ENCODE results near the gene KIF20B.
"Not testable (repeated sequence)": the region's sequence is repeated elsewhere in the genome, so short reads cannot be mapped to it uniquely, and the experiment has no call there.

The KIF20B gene

GRCh38 chr10:89773081-89773480 lies 71.7 kb downstream of the KIF20B start:
- DNase-seq (ENCODE audit: low read depth in 2 of 2): no peak

GRCh38 chr10:89776665-89777064 lies 75.3 kb downstream of the KIF20B start:
- DNase-seq (ENCODE audit: low read depth in 2 of 2): no peak

- DNase-seq (ENCODE audit: low read depth in 2 of 2): no peak
Observed at GRCh38 chr10:89782470-89782869, 81.1 kb downstream of the KIF20B start.

GRCh38 chr10:89783406-89783805 lies 82.0 kb downstream of the KIF20B start:
- DNase-seq (ENCODE audit: low read depth in 2 of 2): no peak

GRCh38 chr10:89785095-89785494 lies 83.7 kb downstream of the KIF20B start:
- DNase-seq (ENCODE audit: low read depth in 2 of 2): no peak

DNA sequence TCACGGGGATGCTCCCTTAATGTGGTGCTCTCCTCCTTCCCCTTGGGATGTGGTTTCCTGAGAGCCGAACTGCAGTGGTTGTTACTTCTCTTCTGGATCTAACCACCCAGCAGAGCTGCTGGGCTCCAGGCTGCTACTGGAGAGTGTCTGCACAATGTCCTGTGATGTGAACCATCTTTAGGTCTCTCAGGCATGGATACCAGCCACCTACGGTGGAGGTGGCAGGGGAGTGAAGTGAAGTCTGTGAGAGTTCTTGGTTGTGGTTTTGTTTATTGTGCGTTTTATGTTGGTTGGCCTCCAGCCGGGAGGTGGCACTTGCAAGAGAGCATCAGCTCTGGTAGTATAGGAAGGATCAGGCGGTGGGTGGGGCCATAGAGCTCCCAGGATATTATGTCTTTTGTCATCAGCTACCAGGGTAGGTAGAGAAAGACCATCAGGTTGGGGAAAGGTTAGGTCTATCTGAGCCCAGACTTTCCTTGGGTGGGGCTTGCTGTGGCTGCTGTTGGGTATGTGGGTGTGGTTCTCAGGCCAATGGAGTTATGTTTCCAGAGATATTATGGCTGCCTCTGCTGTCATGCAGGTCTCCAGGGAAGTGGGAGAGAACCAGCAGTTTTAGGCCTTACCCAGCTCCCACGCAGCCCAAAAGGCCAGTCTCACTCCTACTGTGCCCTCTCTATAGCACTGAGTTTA lies 87.9 kb downstream of the KIF20B start:
- no peak for DNase-seq (ENCODE audit: low read depth in 2 of 2)

DNA sequence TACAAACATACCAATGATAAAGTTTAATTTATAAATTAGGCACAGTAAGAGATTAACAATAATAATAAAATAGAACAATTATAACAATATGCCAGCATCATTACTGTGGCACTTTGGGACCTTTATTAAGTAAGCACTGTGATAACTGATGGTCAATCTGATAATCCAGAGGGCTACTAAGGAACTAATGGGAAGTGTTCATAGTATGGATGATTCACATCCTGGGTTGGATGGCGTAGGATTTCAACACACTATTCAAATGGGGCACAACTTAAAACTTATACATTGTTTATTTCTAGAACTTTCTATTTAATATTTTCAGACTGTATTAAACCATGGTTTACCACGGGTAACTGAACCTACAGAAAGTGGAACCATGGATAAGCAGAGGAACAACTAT lies 90.8 kb downstream of the KIF20B start:
- DNase-seq (ENCODE audit: low read depth in 2 of 2): no peak

GRCh38 chr10:89793649-89794254 lies 92.4 kb downstream of the KIF20B start:
- DNase-seq (ENCODE audit: low read depth in 2 of 2): no peak

DNA sequence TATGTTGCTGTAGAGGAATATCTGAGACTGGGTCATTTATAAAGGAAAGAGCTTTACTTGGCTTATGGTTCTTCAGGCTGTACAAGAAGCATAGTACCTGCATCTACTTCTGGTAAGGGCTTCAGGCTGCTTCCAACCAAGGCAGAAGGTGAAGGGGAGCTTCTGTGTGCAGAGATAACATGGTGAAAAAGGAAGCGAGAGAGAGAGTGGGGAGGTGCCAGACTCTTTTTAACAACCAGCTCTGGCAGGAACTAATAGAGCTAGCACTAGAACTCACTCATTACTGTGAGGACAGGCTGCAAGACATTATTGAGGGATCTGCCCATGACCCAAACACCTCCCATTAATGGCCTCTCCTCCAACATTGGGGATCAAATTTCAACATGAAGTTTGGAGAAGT lies 94.5 kb downstream of the KIF20B start:
- DNase-seq (ENCODE audit: low read depth in 2 of 2): no peak

GRCh38 chr10:89798092-89798491 lies 96.7 kb downstream of the KIF20B start:
- no peak for DNase-seq (ENCODE audit: low read depth in 2 of 2)

GRCh38 chr10:89799573-89799972 lies 98.2 kb downstream of the KIF20B start:
- no peak for DNase-seq (ENCODE audit: low read depth in 2 of 2)

DNA sequence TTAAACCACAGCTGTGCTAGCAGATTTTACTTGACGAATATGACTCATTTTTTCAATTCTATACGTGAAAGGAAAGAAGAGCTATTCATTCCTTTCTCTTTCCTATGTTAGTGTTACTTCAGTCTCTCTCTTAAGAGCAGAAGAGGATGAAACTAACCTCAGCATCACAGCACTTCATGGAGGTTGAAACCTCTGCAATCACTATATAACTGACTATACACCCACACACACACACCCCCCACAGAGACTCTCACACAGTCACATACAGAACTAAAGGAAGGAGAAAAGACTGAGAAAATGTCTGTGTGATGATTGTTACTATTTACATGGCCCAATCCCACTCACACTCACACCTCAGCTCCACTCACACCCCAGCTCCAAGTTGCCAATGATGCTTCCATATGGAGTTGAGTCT lies 104.2 kb downstream of the KIF20B start:
- DNase-seq (ENCODE audit: low read depth in 2 of 2): peak; percentile 33 to 68

DNA sequence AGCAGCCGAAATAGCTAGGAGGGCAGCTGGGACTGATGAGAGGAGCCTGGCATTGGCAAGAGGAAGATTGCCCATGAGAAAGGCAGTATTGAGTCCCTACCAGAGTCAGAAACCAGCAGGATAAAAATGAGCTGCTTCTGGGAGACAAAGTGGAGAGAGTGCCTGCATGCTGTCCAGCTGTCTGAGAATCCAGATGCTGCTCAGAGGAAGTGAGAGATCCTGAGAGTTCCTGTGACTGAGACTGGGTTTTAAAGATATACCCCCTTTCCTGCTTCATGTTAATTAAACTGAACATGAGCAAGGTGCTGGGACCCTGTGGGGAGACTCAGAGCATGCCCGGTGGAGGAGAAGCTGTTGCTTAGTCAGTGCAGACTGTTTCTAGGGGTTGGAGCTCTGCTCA lies 107.5 kb downstream of the KIF20B start:
- no peak for DNase-seq (ENCODE audit: low read depth in 2 of 2)

DNA sequence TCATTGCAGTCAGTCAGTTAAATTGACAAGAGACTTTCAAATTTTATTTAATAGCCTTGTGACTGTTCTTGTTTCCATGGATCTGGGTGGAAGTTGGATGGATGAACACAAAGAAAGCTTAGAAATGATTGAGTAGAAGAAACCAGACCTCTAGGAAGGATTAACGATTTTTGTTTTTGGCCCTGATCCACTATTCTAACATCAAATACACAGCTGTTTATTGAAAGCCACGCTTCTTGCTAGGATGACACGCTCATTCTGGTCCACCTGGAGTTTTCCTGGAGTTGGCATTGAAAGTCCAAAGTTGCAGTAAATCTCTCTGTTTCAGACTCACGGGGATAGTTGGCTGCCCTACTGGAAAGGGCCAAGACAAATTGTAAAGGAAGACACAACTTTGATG lies 108.4 kb downstream of the KIF20B start:
- DNase-seq (ENCODE audit: low read depth in 2 of 2): no peak

DNA sequence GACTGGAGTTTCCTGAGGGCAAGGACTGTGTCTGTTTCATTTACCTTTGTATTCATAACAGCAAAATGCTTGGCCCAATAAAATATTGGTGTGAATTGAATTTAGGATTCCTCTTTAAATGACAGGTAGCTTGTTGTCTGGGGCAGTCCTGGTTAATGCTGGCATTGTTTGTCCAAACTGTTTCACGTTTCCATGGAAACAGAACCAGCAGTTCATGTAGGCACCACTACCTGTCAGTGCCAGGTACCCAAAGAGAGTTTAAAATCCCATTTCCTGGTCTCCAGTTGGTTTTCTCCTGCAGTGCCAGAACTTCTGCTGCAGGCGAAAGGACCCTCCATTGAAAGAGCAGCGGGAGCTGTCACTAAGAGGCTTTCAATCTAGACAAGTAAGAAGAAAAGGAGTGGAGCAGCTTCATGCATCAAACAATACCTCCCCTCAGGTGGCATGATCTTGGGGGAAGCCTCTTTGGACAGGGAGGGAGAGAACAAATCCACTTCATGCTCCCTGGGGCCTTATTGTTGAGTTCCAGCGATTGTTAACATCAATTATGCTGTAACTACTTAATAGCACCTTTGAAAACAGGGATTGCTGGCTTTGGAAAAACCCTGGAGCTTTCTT lies 109.6 kb downstream of the KIF20B start:
- DNase-seq (ENCODE audit: low read depth in 2 of 2): no peak

GRCh38 chr10:89813546-89813945 lies 112.2 kb downstream of the KIF20B start:
- no peak for DNase-seq (ENCODE audit: low read depth in 2 of 2)

DNA sequence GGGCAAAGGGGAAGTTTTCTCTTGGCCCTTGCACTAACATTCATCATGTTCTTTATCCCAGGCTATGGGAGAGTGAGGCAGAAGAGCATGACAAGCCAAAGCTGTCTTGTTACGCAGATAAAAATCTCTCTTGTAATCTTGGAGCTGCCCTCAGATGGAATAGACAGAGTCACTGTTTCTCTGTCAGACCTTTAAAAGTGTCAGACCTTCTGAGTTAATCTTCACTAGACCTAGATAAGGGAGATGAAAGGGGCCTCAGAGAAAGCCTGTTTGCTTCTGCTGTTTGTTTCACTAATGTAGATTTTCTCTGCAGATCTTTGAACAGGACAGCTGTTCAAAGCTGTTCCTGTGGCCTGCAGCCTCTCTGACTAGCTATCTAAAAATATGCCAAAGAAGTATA lies 112.9 kb downstream of the KIF20B start:
- DNase-seq (ENCODE audit: low read depth in 2 of 2): no peak

GRCh38 chr10:89815049-89815853 lies 113.9 kb downstream of the KIF20B start:
- DNase-seq (ENCODE audit: low read depth in 2 of 2): no peak

DNA sequence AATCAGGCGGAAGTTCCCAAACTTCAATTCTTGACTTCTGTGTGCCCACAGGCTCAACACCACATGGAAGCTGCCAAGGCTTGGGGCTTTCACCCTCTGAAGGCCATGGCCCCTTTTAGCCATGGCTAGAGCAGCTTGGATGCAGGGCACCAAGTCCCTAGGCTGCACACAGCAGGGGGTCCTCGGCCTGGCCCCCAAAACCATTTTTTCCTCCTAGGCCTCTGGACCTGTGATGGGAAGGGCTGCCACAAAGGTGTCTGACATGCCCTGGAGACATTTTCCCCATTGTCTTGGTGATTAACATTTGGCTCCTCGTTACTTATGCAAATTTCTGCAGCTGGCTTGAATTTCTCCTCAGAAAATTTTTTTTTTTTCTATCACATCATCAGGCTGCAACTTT lies 117.6 kb downstream of the KIF20B start:
- DNase-seq (ENCODE audit: low read depth in 2 of 2): not testable (repeated sequence)
